DND-41 (cell line): ENCODE data around the gene SLC1A3.

ENCODE experiments used
- ATAC-seq: fragments of 200-7000 bp; cut with Tn5 transposase; 3 replicates; pipeline ENCODE4 v1.9.1; 2021; ENCODE audit warnings: low read depth; ENCODE audit not compliant: insufficient read depth
- DNase-seq: peaks from one replicate; pipeline ENCODE4 v3.0.0-alpha.2; 2020
- H2AFZ ChIP-seq: 2 replicates; pipeline ENCODE4 v1.6.0; 2012; ENCODE audit warnings: low read depth, low read length
- H3K27ac ChIP-seq: 2 replicates; pipeline ENCODE4 v1.5.1; 2012; ENCODE audit warnings: low read length, inconsistent platforms
- H3K27me3 ChIP-seq: fragments of 200-600 bp; sonication (generic); 2 replicates; pipeline ENCODE4 v1.6.0; 2012; ENCODE audit warnings: low read length, mild to moderate bottlenecking, inconsistent platforms; ENCODE audit not compliant: insufficient read depth, poor library complexity
- H3K36me3 ChIP-seq: 2 replicates; pipeline ENCODE4 v1.5.1; 2012; ENCODE audit warnings: low read length, inconsistent platforms; ENCODE audit not compliant: insufficient read depth
- H3K4me1 ChIP-seq: 2 replicates; pipeline ENCODE4 v1.5.1; 2012; ENCODE audit warnings: mild to moderate bottlenecking, low read length; ENCODE audit not compliant: insufficient read depth
- H3K4me2 ChIP-seq: 2 replicates; pipeline ENCODE4 v1.6.0; 2012; ENCODE audit warnings: mild to moderate bottlenecking, moderate library complexity, low read length, inconsistent platforms; ENCODE audit not compliant: insufficient read depth
- H3K4me3 ChIP-seq, 2 experiments: fragments of 200-600 bp in 1 of 2; shearing (Covaris generic) in 1 of 2; 2 replicates each; pipeline ENCODE4 v1.5.1; 2012 to 2016; ENCODE audit warnings: inconsistent platforms in 2 of 2, low read length in 2 of 2, mild to moderate bottlenecking in 2 of 2, low read depth in 1 of 2, moderate library complexity in 1 of 2
- H3K79me2 ChIP-seq: 2 replicates; pipeline ENCODE4 v1.6.0; 2012; ENCODE audit warnings: low read length, inconsistent platforms; ENCODE audit not compliant: insufficient read depth
- H3K9ac ChIP-seq: 2 replicates; pipeline ENCODE4 v1.6.0; 2012; ENCODE audit warnings: low read depth, mild to moderate bottlenecking, inconsistent platforms, low read length, moderate library complexity
- H3K9me3 ChIP-seq: 2 replicates; pipeline ENCODE4 v1.5.1; 2012; ENCODE audit warnings: low read length, moderate library complexity, mild to moderate bottlenecking, inconsistent platforms; ENCODE audit not compliant: insufficient read depth, severe bottlenecking
- H4K20me1 ChIP-seq: 2 replicates; pipeline ENCODE4 v1.6.0; 2012; ENCODE audit warnings: low read length; ENCODE audit not compliant: insufficient read depth
- CTCF ChIP-seq: IDR thresholded peaks from 2 replicates; pipeline ENCODE4 v1.5.1; 2012; ENCODE audit warnings: borderline replicate concordance, low read length, moderate library complexity, mild to moderate bottlenecking; ENCODE audit not compliant: poor library complexity, severe bottlenecking; ENCODE audit errors: extremely low read depth
- EZH2 ChIP-seq: IDR thresholded peaks from 3 replicates; pipeline ENCODE4 v1.6.1; 2012; ENCODE audit warnings: borderline replicate concordance, low read depth, mild to moderate bottlenecking, moderate library complexity, low read length, inconsistent platforms; ENCODE audit not compliant: severe bottlenecking

Gene SLC1A3

GRCh38 chr5:36690041-36690961 lies 83.9 kb downstream of the SLC1A3 start:
- Histone ChIP-seq H3K27me3 (peaks cover 29% of the 10 kb centered on the region), H2AFZ (no peak overlapping the region), H3K27ac (no peak overlapping the region), H3K4me2 (no peak overlapping the region), H3K9ac (no peak overlapping the region), H3K79me2 (no peaks in the 10 kb centered on the region), H4K20me1 (no peaks in the 10 kb centered on the region), H3K9me3 (no peaks in the 10 kb centered on the region), H3K4me3 (no peak overlapping the region), H3K36me3 (no peaks in the 10 kb centered on the region), H3K4me1 (no peaks in the 10 kb centered on the region)
- peak; percentile 59; the same call in 2 of the 3 replicates for ATAC-seq
- peak; percentile 37 for TF ChIP-seq EZH2
- TF ChIP-seq CTCF, result peak; percentile 45
- peak; percentile 8 for DNase-seq

- Histone ChIP-seq H4K20me1 (no peaks in the 10 kb centered on the region), H3K9me3 (no peaks in the 10 kb centered on the region), H3K4me3 (no peak overlapping the region), H3K79me2 (no peaks in the 10 kb centered on the region), H3K4me1 (no peaks in the 10 kb centered on the region), H3K27me3 (peaks cover 22% of the 10 kb centered on the region), H3K4me2 (no peak overlapping the region), H3K27ac (no peak overlapping the region), H2AFZ (no peak overlapping the region), H3K9ac (no peak overlapping the region), H3K36me3 (no peaks in the 10 kb centered on the region)
- DNase-seq (no peak), ATAC-seq (no peak)
- TF ChIP-seq EZH2 (no peak), CTCF (no peak)
Observed at GRCh38 chr5:36691226-36691625, 84.8 kb downstream of the SLC1A3 start.

- Histone ChIP-seq H3K9me3 (no peaks in the 10 kb centered on the region), H4K20me1 (no peaks in the 10 kb centered on the region), H2AFZ (no peak overlapping the region), H3K9ac (no peak overlapping the region), H3K27ac (no peak overlapping the region), H3K4me1 (no peaks in the 10 kb centered on the region), H3K36me3 (no peaks in the 10 kb centered on the region), H3K4me3 (no peak overlapping the region), H3K27me3 (peaks cover 21% of the 10 kb centered on the region), H3K4me2 (no peak overlapping the region), H3K79me2 (no peaks in the 10 kb centered on the region)
- TF ChIP-seq EZH2, result no peak
- no peak for ATAC-seq
- DNase-seq, result no peak
Observed at GRCh38 chr5:36691696-36692371, 85.4 kb downstream of the SLC1A3 start.
